ENCODE measurements around the gene UGT1A5. TPM values are rescaled to one million over a fixed set of nuclear protein-coding genes. Genes with fewer than 3 reads are reported as not detected.
"Not testable (repeated sequence)": the region's sequence is repeated elsewhere in the genome, so short reads cannot be mapped to it uniquely, and the experiment has no call there.

Gene UGT1A5
- total RNA-seq, 1 experiment from 2014 or later: not detected

DNA sequence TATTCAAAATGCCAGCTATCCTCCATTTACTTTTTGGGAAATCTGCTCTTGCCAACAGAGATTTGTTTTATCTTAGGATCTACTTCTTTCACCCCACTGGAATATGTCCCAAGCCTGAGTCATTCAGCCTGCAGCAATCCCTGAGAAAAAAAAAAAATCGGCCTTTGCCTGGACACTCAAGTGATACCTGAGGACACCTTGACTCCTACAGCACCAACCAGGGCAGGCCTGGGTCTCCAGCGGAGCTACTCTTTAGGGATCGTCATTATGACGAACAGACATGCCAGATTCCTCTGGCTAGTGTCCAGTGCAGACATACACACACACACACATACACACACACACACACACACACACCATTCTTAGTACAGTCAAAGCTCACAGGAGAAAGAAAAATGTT, 22.3 kb upstream of the UGT1A5 start:
- in situ Hi-C loops (cut with HindIII; ENCODE audit: low pct_unique_long_range_greater_than_20kb, low sequenced_read_pairs): no loop called here
- no peak for DNase-seq (ENCODE audit: low read depth, low spot score)

- in situ Hi-C loops (cut with HindIII; ENCODE audit: low pct_unique_long_range_greater_than_20kb, low sequenced_read_pairs): no loop called here
- DNase-seq (ENCODE audit: low read depth, low spot score): no peak
Measured at GRCh38 chr2:233691443-233692433, 21.0 kb upstream of the UGT1A5 start.

GRCh38 chr2:233692648-233693047, 20.1 kb upstream of the UGT1A5 start, which contains the start of gene UGT1A6:
TSS of gene UGT1A6 (plus strand) at chr2:233692890. CDS start at chr2:233693005, 115 bp downstream.
- in situ Hi-C loops (cut with HindIII; ENCODE audit: low pct_unique_long_range_greater_than_20kb, low sequenced_read_pairs): no loop called here
- DNase-seq (ENCODE audit: low read depth, low spot score): no peak

DNA sequence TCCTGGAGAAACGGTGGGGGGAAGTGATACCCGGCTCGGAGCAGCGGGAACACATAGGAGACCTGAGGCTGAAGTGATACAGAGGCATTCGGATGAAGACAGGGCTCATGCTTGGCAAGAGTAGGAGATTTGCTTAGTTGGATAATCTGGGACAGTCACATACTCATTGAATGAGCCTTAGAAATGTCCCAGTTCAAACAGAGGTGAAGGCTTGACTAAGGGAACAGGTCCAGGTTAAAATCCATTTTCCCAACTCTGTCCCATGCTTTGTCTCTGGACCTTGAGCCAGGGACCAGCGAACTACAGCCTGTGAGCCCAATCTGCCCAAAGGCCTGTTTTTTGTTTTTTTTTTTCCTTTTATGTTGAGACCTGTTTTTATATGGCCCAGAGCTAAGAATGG, 18.7 kb upstream of the UGT1A5 start:
- in situ Hi-C loops (cut with HindIII; ENCODE audit: low pct_unique_long_range_greater_than_20kb, low sequenced_read_pairs): no loop called here
- DNase-seq (ENCODE audit: low read depth, low spot score): no peak

DNA sequence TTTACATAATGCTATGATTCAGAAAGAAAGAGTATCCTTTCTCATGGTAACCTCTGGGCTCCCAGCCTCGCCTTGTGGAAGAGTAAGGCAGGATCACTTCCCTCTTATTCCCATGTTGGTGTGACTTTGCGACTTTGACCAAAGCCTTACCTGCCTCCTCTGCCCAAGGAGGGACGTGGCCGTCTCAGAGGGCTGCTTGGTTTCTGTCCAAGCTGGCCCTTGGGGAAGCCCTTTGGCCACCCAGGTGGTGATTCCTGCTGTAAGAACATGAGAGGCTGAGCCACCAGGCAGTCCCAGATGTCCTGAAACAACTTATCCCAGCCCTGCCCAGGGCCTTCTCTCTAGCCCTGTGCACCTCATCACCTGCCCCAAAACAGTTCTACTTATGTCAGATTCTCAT, 14.0 kb upstream of the UGT1A5 start:
- DNase-seq (ENCODE audit: low read depth, low spot score): no peak
- in situ Hi-C loops (cut with HindIII; ENCODE audit: low pct_unique_long_range_greater_than_20kb, low sequenced_read_pairs): no loop called here

DNA sequence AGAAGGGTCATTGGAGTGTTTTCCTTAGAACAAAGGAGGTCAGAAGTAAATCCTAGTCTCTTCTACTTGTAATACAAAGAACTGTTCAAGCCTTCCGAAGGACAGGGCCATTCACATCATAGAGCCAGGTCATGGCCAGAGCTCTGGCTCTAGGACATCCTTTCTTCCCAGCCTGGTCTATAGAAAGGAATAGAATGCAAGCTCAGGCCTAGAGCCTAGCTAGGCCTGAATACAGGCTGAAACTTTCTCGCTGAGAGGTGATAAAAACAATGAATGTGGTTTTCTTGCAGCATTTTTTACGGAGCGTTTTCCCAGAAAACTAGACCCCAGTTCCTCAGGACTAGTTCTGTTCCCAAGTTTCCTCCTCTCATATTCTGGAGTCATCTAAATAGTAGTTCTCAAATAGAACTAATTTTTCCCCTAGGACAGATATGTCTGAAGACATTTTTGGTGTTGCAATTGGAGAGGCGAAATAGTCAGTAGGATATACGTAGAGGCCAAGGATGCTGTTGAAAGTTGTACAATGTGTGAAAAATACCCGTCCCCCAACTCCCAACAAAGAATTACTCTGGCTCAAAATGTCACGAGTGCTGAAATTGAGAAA, 13.2 kb upstream of the UGT1A5 start:
- in situ Hi-C loops (cut with HindIII; ENCODE audit: low pct_unique_long_range_greater_than_20kb, low sequenced_read_pairs): no loop called here
- no peak for DNase-seq (ENCODE audit: low read depth, low spot score)

DNA sequence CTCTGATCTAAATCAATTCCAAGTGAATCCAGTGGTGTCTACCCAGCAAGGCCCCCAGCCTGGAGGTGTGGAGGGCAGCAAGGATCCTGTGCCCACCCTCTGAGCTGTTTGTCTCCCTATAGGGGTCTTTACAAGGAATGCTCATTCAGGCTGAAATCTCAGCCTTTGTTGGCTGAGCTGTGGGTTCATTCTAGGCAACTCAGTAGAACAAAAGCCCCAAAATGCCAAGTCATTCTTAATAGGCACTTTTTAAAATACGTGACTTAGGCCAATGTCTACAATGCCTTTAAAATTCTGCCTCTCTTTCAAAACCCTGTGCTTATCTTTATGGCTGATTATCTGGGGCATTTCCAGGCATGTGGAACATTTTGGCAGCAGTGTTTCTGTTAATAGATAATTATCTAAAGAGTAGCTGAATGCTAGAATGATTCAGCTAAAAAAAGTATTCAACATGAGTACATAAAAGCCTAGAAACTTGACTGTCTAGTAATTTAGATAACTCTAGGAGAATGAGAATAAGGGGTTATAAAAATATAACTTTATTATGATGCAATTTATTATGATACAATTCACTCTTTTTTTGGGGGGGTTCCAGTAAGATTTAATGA, 12.6 kb upstream of the UGT1A5 start:
- no peak for DNase-seq (ENCODE audit: low read depth, low spot score)
- in situ Hi-C loops (cut with HindIII; ENCODE audit: low pct_unique_long_range_greater_than_20kb, low sequenced_read_pairs): no loop called here

DNA sequence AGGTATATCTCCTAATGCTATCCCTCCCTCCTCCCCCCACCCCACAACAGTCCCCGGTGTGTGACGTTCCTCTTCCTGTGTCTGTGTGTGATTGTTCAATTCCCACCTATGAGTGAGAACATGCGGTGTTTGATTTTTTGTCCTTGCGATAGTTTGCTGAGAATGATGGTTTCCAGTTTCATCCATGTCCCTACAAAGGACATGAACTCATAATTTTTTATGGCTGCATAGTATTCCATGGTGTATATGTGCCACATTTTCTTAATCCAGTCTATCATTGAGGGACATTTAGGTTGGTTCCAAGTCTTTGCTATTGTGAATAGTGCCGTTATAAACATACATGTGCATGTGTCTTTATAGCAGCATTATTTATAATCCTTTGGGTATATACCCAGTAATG, 11.9 kb upstream of the UGT1A5 start:
- DNase-seq (ENCODE audit: low read depth, low spot score); in situ Hi-C loops (cut with HindIII; ENCODE audit: low pct_unique_long_range_greater_than_20kb, low sequenced_read_pairs): not testable (repeated sequence)

GRCh38 chr2:233702238-233702637, 10.5 kb upstream of the UGT1A5 start:
- in situ Hi-C loops (cut with HindIII; ENCODE audit: low pct_unique_long_range_greater_than_20kb, low sequenced_read_pairs): no loop called here
- DNase-seq (ENCODE audit: low read depth, low spot score): no peak

- DNase-seq (ENCODE audit: low read depth, low spot score): no peak
Measured at GRCh38 chr2:233705911-233706506, 6.7 kb upstream of the UGT1A5 start.

DNA sequence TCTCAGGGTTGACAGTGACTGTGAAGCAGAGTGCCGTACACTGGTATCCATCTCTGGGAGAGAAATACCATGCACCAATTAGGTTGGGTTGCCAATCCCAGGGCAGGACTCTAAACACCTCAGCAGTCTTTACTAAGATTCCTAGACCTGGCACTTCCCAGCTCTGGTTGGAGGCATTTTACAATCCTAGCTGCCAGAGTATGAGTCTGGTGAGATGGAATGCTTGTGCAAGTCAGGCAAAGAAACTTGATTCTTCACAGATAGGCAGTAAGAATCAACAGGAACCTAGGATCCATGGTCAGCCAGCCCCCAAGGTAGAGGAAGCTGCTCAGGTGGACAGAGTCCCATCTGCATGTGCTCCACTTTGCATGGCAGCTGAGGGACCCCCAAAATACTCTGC, 6.0 kb upstream of the UGT1A5 start:
- in situ Hi-C loops (cut with HindIII; ENCODE audit: low pct_unique_long_range_greater_than_20kb, low sequenced_read_pairs): no loop called here
- no peak for DNase-seq (ENCODE audit: low read depth, low spot score)

More at GRCh38 chr2:233705911-233706506, 6.7 kb upstream of the UGT1A5 start:
- in situ Hi-C loops (cut with HindIII; ENCODE audit: low pct_unique_long_range_greater_than_20kb, low sequenced_read_pairs): no loop called here

GRCh38 chr2:233707940-233708644, 4.6 kb upstream of the UGT1A5 start:
- in situ Hi-C loops (cut with HindIII; ENCODE audit: low pct_unique_long_range_greater_than_20kb, low sequenced_read_pairs): no loop called here
- DNase-seq (ENCODE audit: low read depth, low spot score): no peak

DNA sequence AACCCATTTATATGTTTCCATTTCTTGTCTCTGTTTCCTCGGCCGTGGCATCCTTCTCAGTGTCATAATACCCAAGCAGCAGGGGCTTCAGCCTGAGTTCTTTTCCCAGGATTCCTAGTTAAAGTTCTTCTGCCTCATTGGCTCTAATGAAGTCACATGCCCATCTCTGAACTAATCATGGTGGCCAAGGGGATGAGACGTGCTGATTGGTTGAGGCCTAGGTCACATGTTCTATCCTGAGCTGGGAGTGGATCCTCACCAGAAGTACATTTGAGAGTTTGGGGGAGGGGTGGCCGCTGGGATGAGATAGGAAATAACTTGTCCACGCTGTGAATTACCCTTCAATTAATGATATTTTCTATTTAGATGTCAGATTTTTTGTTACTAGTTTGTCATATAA, 3.8 kb upstream of the UGT1A5 start:
- in situ Hi-C loops (cut with HindIII; ENCODE audit: low pct_unique_long_range_greater_than_20kb, low sequenced_read_pairs): no loop called here
- peak; percentile 8 for DNase-seq (ENCODE audit: low read depth, low spot score)

- DNase-seq (ENCODE audit: low read depth, low spot score): peak; percentile 77
- in situ Hi-C loops (cut with HindIII; ENCODE audit: low pct_unique_long_range_greater_than_20kb, low sequenced_read_pairs): no loop called here
Measured at GRCh38 chr2:233711312-233712008, 1.2 kb upstream of the UGT1A5 start.

DNA sequence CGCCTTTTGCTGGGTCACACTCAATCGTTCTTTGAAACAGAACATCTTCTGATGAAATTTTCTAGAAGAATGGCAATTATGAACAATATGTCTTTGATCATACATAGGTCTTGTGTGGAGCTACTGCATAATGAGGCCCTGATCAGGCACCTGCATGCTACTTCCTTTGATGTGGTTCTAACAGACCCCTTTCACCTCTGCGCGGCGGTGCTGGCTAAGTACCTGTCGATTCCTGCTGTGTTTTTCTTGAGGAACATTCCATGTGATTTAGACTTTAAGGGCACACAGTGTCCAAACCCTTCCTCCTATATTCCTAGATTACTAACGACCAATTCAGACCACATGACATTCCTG, 532 bp downstream of the UGT1A5 start:
- no peak for DNase-seq (ENCODE audit: low read depth, low spot score)
- in situ Hi-C loops (cut with HindIII; ENCODE audit: low pct_unique_long_range_greater_than_20kb, low sequenced_read_pairs): no loop called here

DNA sequence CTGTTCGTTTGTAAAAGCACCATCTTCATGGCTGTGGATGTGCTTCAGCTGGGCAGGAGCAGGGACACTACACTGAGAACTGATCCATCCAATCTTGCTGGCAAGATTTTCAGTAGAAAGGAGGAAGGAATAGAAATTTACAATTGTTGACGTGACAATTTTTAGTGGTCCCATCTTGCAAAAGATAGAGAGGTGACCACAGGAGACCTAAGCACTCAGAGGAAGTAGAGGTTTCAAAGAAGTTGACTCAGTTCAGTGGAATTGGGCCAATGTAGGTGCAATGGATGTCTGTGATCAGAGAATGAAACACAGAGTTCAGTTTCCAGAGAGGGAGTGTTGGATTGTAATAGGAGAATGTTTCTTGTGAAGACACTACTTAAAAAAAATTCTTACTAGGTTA, 1.4 kb downstream of the UGT1A5 start:
- DNase-seq (ENCODE audit: low read depth, low spot score): no peak
- in situ Hi-C loops (cut with HindIII; ENCODE audit: low pct_unique_long_range_greater_than_20kb, low sequenced_read_pairs): no loop called here

DNA sequence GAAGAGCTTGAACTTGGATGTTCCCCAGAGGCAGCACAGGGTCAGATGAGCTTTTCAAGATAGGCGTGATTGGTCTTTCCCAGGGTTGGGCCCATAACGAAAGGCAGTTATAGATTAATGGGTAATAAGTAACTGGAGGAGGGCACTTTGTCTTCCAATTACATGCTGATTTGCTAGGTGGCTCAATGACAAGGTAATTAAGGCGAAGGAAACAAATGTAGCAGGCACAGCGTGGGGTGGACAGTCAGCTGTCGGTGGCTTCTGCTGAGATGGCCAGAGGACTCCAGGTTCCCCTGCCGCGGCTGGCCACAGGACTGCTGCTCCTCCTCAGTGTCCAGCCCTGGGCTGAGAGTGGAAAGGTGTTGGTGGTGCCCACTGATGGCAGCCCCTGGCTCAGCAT, 5.8 kb downstream of the UGT1A5 start, which contains the start of gene UGT1A4:
TSS of gene UGT1A4 (plus strand) at position 185 of the 400 bp plus-strand sequence. CDS start at position 270, 85 bp downstream.
- in situ Hi-C loops (cut with HindIII; ENCODE audit: low pct_unique_long_range_greater_than_20kb, low sequenced_read_pairs): no loop called here
- no peak for DNase-seq (ENCODE audit: low read depth, low spot score)
